ENCODE measurements around the gene RXRA. TPM values are rescaled to one million over a fixed set of nuclear protein-coding genes. Genes with fewer than 3 reads are reported as not detected.

Gene RXRA
- total RNA-seq, 1 experiment from 2014 or later, result 31.6 TPM

- TF ChIP-seq CTCF (IDR thresholded peaks at IDR 0.05) (no peak), REST (IDR thresholded peaks at IDR 0.05; ENCODE audit: insufficient read depth in 1 of 2, low read depth in 2 of 2, low read length in 1 of 2) (no peak), SIN3A (IDR thresholded peaks at IDR 0.05; ENCODE audit: borderline replicate concordance, insufficient read depth, low read depth, low read length) (no peak), POLR2AphosphoS5 (IDR thresholded peaks at IDR 0.05; ENCODE audit: low read depth, low read length) (no peak), TCF7L2 (IDR thresholded peaks at IDR 0.05; ENCODE audit: low read depth, low read length) (no peak)
- in situ Hi-C loops (cut with HindIII; ENCODE audit: low pct_unique_long_range_greater_than_20kb, low sequenced_read_pairs) (no loop called here), intact Hi-C loops (cut with micrococcal nuclease; ENCODE audit: unreplicated experiment) (no loop called here)
- ChIA-PET POLR2A (no interaction called here), CTCF (no interaction called here)
- Histone ChIP-seq H3K9me3 (ENCODE audit: control insufficient read depth, insufficient read depth, low read depth, low read length) (no peaks in the 10 kb centered on the region), H3K27ac (ENCODE audit: low read length) (no peak overlapping the region), H3K4me3 (ENCODE audit: low read depth in 2 of 2, low read length in 2 of 2) (no peak overlapping the region), H3K27me3 (ENCODE audit: control insufficient read depth, insufficient read depth, low read length) (no peaks in the 10 kb centered on the region), H3K36me3 (ENCODE audit: control insufficient read depth, insufficient read depth, low read length) (no peaks in the 10 kb centered on the region), H3K4me1 (ENCODE audit: control insufficient read depth, insufficient read depth, low read length) (no peaks in the 10 kb centered on the region)
- ATAC-seq (no peak), DNase-seq (ENCODE audit: low read depth, low spot score) (no peak)
- BruUV-seq (replicated peaks), result no TSS peak
Observed at GRCh38 chr9:134298000-134298399, 28.3 kb upstream of the RXRA start.

- DNase-seq (ENCODE audit: low read depth, low spot score) (no peak), ATAC-seq (no peak)
- no peak overlapping the region for H3K27ac ChIP-seq (ENCODE audit: low read length)
- no peaks in the 10 kb centered on the region for H3K4me1 ChIP-seq (ENCODE audit: control insufficient read depth, insufficient read depth, low read length)
- TF ChIP-seq SIN3A (IDR thresholded peaks at IDR 0.05; ENCODE audit: borderline replicate concordance, insufficient read depth, low read depth, low read length) (no peak), REST (IDR thresholded peaks at IDR 0.05; ENCODE audit: insufficient read depth in 1 of 2, low read depth in 2 of 2, low read length in 1 of 2) (no peak), TCF7L2 (IDR thresholded peaks at IDR 0.05; ENCODE audit: low read depth, low read length) (no peak), CTCF (IDR thresholded peaks at IDR 0.05) (no peak), POLR2AphosphoS5 (IDR thresholded peaks at IDR 0.05; ENCODE audit: low read depth, low read length) (no peak)
- intact Hi-C loops (cut with micrococcal nuclease; ENCODE audit: unreplicated experiment) (no loop called here), in situ Hi-C loops (cut with HindIII; ENCODE audit: low pct_unique_long_range_greater_than_20kb, low sequenced_read_pairs) (no loop called here)
- H3K4me3 ChIP-seq (ENCODE audit: low read depth in 2 of 2, low read length in 2 of 2), result no peak overlapping the region
- H3K36me3 ChIP-seq (ENCODE audit: control insufficient read depth, insufficient read depth, low read length), result no peaks in the 10 kb centered on the region
- no peaks in the 10 kb centered on the region for H3K27me3 ChIP-seq (ENCODE audit: control insufficient read depth, insufficient read depth, low read length)
- ChIA-PET CTCF (no interaction called here), POLR2A (no interaction called here)
- no TSS peak for BruUV-seq (replicated peaks)
- no peaks in the 10 kb centered on the region for H3K9me3 ChIP-seq (ENCODE audit: control insufficient read depth, insufficient read depth, low read depth, low read length)
Observed at GRCh38 chr9:134299068-134299467, 27.2 kb upstream of the RXRA start.

All from Panc1 (cell line).